K562 (cell line): ENCODE results near the gene PIP4K2C.

Experiments
- BACH1 ChIP-seq: fragments of 200-800 bp; sonication (Bioruptor generic); IDR thresholded peaks from 2 replicates; pipeline ENCODE4 v1.6.1; 2016; ENCODE audit warnings: missing genetic modification characterization, missing compliant biosample characterization
- BCL6 ChIP-seq: fragments of 250-450 bp; sonication (Bioruptor Pico); IDR thresholded peaks from 2 replicates; pipeline ENCODE4 v1.4.0; 2020
- CTCF ChIP-seq, 3 experiments: IDR thresholded peaks in 2 of 3; conservative IDR thresholded peaks in 1 of 3; 2 replicates each; pipeline ENCODE4 v1.5.1; 2011 to 2012; ENCODE audit warnings: low read length in 3 of 3, mild to moderate bottlenecking in 3 of 3, control low read depth in 2 of 3, improper control_type of control experiment in 1 of 3, inconsistent platforms in 1 of 3, low read depth in 1 of 3, mixed read lengths in 1 of 3, moderate library complexity in 1 of 3; ENCODE audit not compliant: insufficient read depth in 2 of 3
- FOXK1 ChIP-seq: sonication (generic); formaldehyde crosslinking; IDR thresholded peaks from 2 replicates; pipeline ENCODE4 v1.8.0; 2022; ENCODE audit warnings: missing genetic modification reagents, mild to moderate bottlenecking, borderline replicate concordance
- MAX ChIP-seq: sonication (generic); formaldehyde crosslinking; IDR thresholded peaks from 2 replicates; pipeline ENCODE4 v1.9.0; 2022; ENCODE audit warnings: mild to moderate bottlenecking, missing genetic modification reagents
- PCBP1 ChIP-seq: fragments of 200-400 bp; formaldehyde crosslinking; IDR thresholded peaks from 2 replicates; pipeline ENCODE4 v1.6.1; 2018; ENCODE audit warnings: mild to moderate bottlenecking, low read depth, low read length; ENCODE audit not compliant: poor library complexity, severe bottlenecking
- SIN3A ChIP-seq, 2 experiments: fragments of 150-350 bp in 1 of 2; IDR thresholded peaks; 2 replicates each; pipeline ENCODE4 v1.6.1; 2011 to 2016; ENCODE audit warnings: borderline replicate concordance in 2 of 2, low read depth in 2 of 2, low read length in 2 of 2, mild to moderate bottlenecking in 2 of 2, moderate library complexity in 2 of 2; ENCODE audit not compliant: control insufficient read depth in 1 of 2
- TCF3 ChIP-seq: sonication (generic); formaldehyde crosslinking; IDR thresholded peaks from 2 replicates; pipeline ENCODE4 v1.4.0; 2020; ENCODE audit warnings: mild to moderate bottlenecking, missing genetic modification reagents
- ZKSCAN1 ChIP-seq: fragments of 150-350 bp; IDR thresholded peaks from 2 replicates; pipeline ENCODE4 v1.6.1; 2016; ENCODE audit warnings: low read depth, low read length

GRCh38 chr12:57605811-57606311 is 14.9 kb downstream of the PIP4K2C start:
- no peak for TF ChIP-seq FOXK1 (CRISPR knock-in tag)
- TF ChIP-seq CTCF (IDR thresholded peaks at IDR 0.05 in 2 of 3, conservative IDR thresholded peaks at IDR 0.05 in 1 of 3; ENCODE audit: insufficient read depth in 2 of 3, low read depth in 1 of 3, low read length in 3 of 3): no peak
- TF ChIP-seq TCF3 (CRISPR knock-in tag): no peak
- TF ChIP-seq MAX (CRISPR knock-in tag): no peak
- no peak for TF ChIP-seq BCL6
- no peak for TF ChIP-seq SIN3A (IDR thresholded peaks at IDR 0.05; ENCODE audit: borderline replicate concordance in 2 of 2, control insufficient read depth in 1 of 2, low read depth in 2 of 2, low read length in 2 of 2)
- no peak for TF ChIP-seq ZKSCAN1
- no peak for TF ChIP-seq BACH1 (tag)
- no peak for TF ChIP-seq PCBP1
